Activated naive CD8-positive, alpha-beta T cell treated with anti-CD3 and anti-CD28 coated beads, Interleukin-2, amount 50 U/mL, for 16 hours (primary cell): ENCODE measurements around the gene PLOD1.
"Not testable (repeated sequence)": the region's sequence is repeated elsewhere in the genome, so short reads cannot be mapped to it uniquely, and the experiment has no call there.

ENCODE experiments used
- DNase-seq: peaks from one replicate; pipeline ENCODE4 v3.0.0-alpha.2; 2020; ENCODE audit warnings: low read depth, low spot score

Gene PLOD1

DNA sequence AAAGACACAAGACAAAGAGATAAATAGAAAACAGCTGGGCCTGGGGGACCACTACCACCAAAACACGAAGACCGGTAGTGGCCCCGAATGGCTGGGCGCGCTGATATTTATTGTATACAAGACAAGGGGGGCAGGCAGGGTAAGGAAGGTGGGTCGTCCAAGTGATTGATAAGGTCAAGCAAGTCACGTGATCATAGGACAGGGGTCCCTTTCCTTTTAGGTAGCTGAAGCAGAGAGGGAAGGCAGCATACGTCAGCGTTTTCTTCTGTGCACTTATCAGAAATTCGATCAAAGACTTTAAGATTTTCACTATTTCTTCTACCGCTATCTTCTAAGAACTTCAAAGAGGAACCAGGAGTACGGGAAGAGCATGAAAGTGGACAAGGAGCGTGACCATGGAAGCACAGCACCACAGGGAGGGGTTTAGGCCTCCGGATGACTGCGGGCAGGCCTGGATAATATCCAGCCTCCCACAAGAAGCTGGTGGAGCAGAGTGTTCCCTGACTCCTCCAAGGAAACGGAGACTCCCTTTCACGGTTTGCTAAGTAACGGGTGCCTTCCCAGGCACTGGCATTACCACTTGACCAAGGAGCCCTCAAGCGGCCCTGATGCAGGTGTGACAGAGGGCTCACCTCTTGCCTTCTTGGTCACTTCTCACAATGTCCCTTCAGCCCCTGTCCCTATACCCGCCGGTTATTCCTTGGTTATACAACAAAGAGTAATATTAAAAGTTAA is 21.9 kb upstream of the PLOD1 start:
- DNase-seq = not testable (repeated sequence)

DNA sequence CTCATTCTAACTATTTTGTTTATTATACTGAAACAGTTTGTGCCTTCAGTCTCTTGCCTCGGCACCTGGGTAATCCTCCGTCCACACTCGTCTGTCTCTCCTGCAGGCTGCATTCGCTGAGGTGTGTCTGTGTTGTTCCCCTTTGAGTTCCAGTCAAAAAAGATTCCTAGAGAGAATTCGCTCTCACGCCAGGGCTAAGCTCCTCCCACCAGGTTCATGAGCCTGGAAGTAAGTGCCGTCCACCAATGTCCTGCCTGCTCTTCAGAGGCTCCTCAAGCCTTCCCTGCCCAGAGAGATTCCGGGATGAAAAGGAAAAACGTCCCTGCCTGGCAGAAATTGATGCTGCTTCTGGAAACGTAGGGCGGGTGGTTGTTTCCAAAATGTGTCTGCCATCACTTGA is 21.2 kb upstream of the PLOD1 start:
- DNase-seq = no peak

DNA sequence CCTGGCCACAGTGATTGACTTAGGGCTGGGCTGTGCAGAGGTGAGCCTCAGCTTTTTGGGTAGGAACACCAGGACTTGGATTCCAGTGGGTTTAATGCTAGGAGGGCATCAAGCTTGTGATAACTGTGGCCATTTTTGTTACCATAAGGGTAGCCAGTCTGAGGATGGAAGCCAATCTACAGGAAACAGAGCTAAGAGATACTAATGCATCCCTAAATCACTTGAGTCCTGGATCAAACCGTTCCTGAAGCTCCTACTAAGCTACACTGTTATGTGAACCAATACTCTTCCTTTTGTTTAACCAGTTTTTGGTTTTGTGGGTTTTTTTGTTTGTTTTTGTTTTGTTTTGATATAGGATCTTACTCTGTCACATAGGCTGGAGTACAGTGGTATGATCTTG is 20.5 kb upstream of the PLOD1 start:
- DNase-seq = no peak

DNA sequence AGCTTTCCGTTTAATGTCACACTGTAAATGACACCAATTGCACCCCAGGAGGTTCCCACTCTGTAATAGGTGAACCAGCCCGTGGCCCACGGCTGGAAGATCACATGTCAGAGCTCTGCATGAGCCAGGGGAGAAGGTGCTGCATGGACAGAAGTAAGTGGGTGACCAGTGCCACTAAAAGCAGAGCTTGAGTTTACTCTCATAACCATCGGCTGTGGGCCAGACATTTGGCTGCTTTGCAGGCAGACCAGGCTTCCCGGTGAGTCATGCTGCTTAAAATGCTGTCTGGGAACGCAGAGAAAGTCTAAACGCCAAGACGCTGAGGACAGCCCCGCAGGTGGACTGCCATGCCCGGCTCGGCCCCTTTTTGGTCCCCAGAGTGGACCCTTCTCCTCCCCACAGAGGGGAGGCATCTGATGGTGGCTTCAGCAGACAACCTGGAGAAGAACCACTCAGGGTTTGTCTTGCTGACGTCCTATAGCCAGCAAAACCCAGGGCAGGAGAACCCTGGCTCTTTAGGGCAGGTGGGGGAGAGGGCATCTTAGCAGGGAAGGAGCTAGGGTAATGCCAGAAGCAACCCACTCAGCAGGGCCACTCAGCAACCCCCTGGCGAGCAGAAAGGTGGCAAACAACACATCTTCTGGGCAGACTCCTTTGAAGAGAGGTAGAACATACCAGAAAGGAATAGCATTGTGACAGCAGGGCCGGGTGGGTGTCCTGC is 15.6 kb upstream of the PLOD1 start:
- no peak for DNase-seq

DNA sequence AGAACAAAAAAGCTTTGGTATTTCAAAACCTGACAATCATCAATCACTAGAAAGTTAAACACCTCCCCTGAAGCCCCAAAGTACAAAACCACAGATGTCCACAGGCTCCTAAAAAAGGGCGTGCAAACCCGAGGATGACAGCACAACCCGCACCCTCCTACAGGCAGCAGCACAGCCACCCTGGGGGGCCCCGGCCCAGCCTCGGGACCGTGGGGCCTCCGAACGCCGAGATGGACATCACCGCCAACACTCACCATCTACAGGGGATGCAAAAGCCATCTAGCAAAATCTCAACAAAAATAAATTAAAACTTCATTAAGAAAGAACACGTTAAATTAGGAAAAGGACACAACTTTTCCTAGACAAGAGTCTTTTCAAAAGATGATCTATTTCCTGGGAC is 14.9 kb upstream of the PLOD1 start:
- DNase-seq = no peak

DNA sequence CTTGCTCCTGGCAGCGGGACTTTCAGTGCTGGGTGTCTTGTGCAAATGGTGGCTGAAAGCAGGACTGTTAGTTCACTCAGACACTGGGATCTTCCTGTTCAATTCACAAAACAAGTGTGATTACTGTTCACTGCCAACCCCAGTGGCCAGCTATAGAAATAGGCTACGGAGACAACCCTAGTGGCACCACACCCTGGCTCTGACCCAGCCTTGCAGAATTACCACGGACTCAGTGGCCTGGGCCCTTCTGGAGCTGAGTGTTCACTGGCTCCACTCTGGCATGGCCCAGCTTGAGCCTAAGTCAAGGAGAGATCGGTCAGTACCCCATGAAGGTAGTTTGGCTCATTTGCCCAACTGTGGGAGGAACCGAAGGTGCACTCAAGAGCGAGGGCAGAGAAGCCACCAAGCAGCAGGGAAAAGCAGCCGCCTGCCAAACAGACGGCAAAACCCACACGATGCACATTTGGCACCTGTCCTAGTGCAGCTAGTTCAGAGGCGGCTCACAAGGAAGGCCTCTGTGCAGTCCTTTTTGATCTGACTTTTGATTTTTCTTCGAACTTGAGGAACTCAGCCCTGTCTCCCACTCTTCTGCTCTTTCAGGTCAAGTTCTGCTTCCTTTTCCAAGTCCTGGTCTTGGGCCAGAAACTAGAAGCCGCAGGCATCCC is 14.1 kb upstream of the PLOD1 start:
- no peak for DNase-seq

DNA sequence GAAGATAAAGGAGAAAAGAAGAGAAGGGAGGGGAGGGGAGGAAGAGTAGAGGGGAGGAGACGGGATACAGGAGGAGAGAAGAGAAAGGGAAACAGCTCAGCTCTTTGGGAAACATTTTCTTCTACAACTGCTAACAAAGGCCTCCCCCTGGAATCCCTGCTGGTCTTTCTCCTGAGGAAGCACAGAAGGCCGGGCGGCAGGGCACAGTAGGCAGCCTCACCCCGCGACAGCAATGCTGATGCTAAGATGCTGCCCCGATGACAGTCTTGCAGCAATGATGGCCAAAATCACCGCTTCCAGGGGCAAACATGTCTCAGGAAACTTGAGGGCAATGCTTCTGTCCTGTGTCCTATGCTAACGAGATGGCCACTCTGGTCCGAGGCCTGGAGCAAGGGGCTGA is 13.5 kb upstream of the PLOD1 start:
- no peak for DNase-seq

DNA sequence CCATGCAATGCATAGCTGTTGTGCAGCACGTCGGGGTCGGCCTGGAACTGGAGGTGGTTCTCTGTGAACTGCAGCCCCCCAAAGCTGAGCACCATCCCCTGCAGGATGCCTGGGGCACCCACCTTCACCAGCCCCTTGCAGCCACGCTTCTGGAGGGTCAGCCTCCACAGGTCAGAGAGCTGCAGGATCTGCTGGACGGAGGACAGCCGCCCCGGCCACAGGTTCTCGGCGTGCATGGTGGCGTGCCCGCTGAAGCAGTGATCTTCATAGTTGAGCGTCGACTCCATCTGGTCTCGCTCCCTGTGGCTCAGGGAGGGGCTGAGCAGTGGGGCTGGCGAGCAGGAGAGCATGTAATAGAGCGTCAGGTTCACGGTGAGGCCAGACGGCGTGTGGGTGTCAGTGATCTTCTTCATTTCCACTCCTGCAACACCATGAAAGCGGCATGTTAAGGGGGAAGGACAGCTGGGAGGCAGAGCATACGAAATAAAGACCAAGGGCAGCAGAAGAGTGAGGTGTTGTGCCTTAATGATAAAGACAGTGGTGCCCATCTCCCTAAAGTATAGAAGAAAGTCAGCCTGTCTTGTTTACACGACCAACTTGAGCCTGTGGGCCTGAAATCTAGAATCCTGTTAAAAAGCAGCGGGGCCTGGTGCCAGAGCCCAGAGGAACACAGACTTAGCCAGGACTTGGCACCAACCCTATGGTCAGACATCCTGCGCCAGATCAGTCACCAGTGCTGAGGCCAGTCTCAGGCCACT is 11.3 kb upstream of the PLOD1 start:
- DNase-seq = no peak

DNA sequence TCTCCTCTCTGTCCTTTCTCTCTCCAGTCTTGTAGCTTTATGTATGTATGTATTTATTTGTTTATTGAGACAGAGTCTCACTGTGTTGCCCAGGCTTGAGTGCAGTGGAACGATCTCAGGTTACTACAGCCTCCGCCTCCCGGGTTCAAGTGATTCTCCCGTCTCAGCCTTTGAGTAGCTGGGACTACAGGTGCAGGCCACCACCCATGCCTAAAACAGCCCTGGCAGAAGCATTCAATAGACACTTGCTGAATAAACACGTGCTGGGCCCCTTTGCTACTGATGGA is 10.7 kb upstream of the PLOD1 start:
- no peak for DNase-seq

DNA sequence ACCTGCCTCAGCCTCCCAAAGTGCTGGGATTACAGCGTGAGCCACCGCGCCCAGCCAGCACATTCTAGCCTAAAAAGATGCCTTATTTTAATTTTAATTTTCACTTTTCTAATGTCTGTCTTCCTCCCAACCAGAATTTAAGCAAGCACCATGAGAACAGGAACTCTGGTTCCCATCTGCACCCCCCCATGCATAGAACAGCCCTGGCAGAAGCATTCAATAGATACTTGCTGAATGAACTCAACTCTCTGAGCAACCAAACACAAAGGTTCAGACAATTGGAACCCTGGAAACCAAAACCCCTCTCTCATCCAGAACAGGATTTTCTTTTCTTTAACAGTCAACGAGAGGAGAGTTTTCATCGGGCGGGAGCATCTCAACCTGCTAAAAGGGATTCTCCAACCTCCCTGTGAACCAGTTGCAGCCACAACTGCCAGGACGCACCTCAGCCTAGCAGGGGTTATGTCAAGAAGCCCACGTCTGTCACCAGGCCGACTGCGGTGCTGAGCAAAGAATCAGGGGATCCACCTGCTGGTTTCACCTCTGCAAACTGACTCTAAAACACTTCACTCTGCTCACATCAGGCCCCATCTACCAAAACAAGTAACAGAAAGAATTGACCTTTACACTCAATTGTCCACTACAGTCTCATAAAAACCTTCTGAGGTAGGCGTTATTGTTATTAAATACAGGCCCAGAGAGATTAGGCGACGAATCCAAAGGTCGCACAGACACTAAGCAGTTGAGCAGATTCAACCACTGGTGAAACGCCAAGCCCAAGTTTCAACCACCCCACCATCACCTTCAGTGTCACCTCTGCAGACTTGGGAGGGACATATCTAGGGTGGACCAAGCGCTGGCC is 10.0 kb upstream of the PLOD1 start:
- no peak for DNase-seq

DNA sequence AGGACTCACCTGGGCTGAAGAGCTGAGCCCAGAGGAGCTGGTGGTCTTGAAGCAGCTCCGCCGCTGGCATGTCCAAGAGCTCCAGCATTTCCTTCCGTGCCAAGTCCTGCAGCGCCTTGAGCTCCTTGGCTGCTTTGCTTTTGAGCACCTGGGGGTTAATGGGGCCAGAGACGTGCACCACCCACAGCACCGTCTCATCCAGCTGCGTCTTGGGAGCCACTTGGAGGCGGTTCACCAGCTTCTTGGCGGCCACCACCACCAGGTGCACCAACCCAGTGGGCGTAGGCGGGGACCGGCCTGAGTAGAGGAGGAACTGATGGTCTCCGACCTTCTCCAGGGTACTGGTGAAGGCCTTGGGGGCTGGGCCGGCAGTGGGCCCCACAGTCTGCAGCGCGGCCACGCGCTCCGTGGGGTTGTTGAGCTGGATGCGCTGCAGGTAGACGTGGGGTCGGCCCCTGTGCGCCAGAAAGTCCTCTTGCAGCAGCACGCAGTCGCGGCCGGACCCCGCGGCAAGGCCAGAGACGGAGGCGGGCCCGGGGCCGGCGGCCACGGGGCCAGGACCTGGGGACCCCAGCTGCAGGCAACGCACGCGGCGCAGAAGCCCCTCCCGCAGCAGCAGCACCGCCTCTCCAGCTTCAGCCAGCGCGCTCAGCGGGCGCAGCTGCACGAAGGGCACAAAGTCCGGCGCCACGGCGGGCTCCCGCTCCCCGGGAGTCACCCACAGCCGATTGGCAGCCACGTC is 9.2 kb upstream of the PLOD1 start:
- not testable (repeated sequence) for DNase-seq

DNA sequence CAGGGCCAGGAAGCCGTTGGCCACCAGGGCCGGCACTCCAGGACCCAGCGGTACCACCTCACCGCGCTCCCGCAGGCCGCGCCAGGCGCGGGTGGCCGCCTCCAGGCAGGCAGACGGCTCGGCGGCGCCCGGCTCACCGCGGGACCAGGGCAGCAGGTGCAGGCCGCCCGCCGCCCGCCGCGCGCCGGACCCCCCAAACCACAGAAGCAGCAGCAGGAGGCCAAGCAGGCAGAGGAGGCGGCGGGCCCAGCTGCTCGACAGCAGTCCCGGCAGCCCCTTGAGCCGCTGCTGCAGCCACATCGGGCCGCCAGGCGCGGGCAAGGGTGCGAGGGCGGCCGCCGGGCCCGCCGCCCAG is 8.6 kb upstream of the PLOD1 start:
- DNase-seq = no peak

DNA sequence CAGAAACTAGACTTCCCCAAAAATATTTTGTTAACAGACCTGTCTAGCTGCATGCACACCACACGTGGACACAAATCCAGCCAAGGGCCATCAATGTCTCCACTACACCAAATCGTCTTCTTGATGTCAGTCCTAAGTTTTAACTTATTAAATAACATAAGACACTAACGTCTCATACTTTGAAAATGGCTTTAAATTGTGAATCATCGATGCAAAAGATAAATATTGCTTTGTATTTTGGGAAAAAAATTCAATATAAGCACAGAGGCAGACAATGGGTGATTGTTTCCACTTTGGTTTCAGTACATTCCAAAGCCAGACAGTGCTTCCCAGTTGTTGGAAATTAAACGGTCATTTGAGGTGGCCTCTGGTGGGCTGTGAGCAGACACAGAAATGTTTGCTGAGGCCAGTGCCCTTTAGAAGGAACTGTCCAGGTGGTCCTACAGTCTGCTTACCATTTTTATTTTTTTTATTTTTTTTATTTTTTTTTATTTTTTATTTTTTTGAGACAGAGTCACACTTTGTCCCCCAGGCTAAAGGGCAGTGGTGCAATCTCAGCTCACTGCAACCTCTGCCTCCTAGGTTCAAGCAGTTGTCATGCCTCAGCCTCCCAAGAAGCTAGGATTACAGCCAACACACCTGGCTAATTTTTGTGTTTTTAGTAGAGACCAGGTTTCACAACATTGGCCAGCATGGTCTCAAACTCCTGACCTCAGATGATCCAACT is 6.5 kb upstream of the PLOD1 start:
- no peak for DNase-seq

DNA sequence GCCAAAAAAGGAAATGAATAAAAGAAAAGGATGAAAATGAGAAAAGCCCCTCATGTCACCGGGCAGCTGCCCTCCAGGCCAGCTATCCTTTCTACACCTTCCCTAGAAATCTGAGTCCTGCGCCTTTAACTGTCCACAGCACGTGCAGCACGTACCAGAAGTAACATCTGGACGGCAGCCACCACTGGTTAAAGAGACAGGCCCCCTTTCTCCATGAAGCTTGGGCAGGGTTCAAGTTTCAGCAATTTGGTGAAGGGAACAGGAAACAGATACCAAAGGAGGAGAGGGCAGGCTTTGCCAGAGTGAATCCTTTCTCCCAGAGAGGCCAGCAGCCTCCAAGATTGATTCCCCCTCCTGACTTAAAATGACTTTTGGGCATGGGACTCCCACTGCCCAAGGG is 4.7 kb upstream of the PLOD1 start:
- DNase-seq = no peak

DNA sequence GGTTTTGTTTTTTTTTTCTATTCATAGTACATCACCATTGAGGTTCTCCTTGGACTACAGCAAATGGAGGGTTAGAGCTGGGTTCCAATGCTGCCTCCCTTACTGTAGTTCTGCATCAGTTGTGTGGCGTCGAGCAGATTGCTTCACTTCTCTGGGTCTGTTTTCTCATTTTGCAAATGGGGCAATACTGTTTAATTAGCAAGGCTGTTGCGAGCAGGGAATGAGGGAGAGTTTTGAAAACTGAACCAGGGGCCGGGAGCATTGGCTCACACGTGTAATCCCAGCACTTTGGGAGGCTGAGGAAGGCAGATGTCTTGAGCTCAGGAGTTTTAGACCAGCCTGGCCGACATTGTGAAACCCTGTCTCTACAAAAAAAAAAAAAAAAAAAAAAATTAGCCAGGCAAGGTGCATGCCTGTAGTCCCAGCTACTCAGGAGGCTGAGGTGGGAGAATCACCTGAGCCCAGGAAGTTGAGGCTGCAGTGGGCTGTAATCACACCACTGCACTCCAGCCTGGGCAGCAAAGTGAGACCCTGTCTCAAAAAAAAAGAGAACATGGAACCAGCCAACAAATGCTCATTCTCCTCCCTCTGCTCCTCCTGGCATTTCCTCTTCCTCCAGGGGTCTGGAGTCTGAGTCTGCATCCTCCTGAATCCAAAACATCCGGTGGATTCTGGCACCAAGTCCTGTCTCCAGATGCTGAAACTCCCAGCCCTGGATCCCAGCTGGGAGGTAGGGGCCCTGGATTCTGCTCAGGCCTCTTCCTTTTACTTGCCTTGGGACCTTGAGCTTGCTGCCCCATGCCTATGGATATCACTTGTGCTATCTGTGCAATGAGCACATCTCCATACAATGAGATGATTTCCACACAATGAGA is 3.7 kb upstream of the PLOD1 start:
- no peak for DNase-seq

DNA sequence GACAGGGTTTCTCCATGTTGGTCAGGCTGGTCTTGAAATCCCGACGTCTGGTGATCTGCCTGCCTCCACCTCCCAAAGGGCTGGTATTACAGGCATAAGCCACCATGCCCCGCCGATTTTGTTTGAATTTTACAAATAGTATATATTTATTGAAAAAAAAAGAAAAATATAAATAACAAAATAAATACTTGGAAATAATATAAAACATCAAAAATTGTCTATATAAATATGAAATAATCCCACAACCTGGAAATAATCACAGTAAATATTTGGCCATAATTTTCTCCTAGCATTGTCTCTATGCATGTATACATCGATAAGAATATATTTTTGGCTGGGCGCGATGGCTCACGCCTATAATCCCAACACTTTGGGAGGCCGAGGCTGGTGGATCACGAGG is 2.7 kb upstream of the PLOD1 start:
- no peak for DNase-seq

DNA sequence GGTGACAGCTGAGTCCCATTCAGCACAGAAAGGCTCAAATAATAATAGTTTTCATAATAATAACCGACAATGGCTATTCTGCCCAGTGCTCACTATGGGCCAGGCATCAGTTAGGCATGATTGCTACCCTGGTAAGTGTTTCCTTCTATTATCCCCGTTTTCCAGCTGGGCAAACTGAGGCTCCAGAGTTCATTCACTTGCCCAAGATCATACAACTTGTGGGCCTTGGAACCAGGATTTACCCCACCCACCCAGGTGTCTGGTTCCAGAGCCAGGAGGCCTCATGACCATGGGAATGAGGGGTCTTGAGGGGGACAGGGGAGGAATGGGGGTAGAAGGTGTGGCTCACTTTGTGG is 518 bp downstream of the PLOD1 start:
- DNase-seq = no peak

DNA sequence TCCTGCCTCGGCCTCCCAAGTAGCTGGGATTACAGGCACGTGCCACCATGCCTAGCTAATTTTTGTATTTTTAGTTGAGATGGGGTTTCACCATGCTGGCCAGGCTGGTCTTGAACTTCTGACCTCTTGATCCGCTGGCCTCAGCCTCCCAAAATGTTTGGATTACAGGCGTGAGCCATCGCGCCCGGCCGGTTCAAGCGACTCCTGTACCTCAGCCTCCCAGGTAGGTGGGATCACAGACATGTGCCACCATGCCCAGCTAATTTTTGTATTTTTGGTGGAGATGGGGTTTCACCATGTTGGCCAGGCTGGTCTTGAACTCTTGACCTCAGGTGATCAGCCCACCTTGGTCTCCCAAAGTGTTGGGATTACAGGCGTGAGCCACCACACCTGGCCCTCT is 1.2 kb downstream of the PLOD1 start:
- not testable (repeated sequence) for DNase-seq
